Head of caudate nucleus (tissue), 42 donors: ENCODE results near the gene EIF2B5.

Experiments
- DNase-seq, 42 donors: peaks; one replicate each; pipeline versions ENCODE4 v3.0.0 to v3.0.0-alpha.2; 2020 to 2021; ENCODE audit warnings: mixed read lengths in 7 of 42
- intact Hi-C: fragments of 100-400 bp; cut with DNase I; formaldehyde crosslinking; loops from one replicate; pipeline ENCODE4 v1.15.0; 2022

EIF2B5 gene

DNA sequence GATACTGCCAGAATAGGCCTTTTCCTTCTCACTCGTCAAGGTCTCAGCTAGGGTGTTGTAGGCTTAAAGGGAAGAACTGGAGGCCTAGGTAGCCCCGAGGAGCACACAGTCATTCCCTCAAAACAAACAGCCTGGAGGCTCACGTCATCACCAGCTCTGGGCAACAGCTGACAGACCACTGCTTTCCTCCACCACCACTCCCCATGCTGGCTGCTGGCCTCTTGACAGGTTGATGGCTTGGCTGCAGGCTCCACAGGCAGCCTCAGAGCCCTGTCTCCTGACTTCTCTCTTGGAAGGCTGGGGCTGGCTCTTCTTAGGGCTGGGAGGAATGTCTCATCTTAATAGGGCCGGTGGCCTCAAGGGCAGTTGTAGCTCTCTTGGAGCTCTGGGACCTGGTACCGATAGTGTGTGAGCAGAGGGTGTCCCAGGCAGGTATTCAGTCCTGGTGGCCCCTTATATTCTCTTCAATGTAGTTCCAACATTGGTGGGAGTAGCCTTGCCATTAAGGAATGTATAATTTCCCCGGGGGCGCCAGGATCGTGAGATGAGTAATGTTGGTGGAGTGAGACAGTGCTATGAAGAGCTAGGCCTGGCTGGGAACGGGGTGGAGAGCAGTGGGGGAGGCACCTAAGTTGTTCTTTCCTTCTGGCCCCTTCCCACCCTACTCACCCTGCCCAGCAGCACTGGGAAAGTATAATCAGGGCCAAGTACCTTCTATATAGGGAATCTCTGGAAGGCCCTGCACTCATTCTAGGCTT, 33.4 kb downstream of the EIF2B5 start:
- intact Hi-C loops, result no loop called here
- peak in 22 of 42 donors; percentile 16 to 73 (median 44) for DNase-seq

DNA sequence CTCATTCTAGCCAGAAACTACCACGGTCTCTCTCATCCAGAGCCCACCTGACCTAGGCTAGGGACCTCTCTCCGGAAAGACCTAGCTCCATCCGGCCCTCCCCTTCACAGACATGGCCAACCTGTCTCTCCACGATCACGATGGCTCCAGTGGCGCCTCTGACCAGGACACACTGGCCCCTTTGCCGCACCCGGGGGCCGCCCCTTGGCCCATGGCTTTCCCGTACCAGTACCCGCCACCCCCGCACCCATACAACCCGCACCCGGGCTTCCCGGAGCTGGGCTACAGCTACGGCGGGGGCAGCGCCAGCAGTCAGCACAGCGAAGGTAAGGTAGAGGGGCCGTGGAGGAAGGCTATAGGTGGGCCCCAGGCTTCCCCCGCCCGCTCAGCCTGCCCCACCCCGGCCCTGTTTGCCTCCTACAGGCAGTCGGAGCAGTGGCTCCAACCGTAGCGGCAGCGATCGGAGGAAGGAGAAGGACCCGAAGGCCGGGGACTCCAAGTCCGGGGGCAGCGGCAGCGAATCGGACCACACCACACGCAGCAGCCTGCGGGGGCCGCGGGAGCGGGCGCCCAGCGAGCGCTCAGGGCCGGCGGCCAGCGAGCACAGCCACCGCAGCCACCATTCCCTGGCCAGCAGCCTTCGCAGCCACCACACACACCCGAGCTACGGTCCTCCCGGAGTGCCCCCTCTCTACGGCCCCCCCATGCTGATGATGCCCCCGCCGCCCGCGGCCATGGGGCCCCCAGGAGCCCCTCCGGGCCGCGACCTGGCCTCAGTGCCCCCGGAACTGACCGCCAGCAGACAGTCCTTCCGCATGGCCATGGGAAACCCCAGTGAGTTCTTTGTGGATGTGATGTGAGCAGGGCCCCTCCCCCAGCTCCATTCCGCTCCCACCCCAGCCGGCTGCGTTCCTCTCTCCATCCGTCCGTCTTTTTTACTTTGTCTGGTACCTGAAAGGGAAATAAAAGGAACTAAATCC, 35.0 kb downstream of the EIF2B5 start:
- DNase-seq, result no peak
- intact Hi-C loops, result loop anchor here (5.0 kb wide), 1 partner anchor 33 kb away; the partner anchor contains the start of gene EIF2B5

DNA sequence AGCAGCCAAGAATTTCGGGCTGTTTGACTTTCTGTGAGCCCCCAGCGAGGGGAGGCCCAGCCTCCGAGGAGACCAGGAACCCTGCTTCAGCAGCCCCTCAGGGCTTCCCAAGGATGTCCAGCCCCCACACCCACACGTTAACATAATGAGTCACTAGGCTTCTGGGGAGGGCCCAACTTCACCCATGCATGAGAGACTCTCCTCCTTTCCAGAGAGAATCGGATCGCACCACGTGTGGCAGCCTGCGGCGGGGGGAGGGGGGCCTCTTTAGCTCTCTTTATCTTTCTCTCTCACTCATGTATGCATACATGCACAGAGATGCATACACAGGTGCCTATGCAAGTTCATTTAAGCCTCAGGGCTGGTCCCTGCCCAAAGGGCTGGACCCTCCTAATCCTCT, 36.4 kb downstream of the EIF2B5 start:
- intact Hi-C loops, result loop anchor here (5.0 kb wide), 1 partner anchor 34 kb away; the partner anchor contains the start of gene EIF2B5
- peak in 1 of 42 donors; percentile 44 for DNase-seq

DNA sequence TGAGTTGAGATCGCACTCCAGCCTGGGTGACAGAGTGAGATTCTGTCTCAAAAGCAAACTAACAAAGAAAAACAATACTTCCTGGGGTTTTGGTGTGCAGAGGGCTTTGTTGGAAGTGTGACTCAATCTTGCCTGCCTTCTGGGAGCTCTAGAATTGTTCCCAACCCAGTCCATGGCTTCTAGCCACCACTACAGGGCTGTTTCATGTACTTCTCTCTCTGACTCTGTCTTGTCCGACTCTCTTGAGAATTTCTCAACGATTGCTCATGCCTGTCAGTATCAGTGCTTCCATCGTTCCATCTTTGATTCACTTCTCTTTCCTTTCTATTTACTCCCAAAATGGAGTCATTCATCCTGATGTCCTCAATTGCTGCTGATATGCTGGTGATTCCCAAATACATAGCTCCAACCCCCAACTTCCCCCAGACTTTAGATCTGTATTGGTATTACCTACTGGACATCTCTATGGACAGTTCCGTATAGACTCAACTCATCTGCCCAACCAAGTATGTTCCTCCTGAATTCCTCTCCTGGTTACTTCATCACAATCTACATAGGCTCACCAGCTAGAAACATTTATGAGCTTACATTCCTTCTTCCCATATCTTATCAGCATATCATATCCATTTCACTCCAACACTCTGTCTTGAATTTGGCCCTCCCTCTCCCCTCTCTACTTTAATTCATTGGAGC, 37.7 kb downstream of the EIF2B5 start:
- intact Hi-C loops, result loop anchor here (5.0 kb wide), 1 partner anchor 36 kb away; the partner anchor contains the start of gene EIF2B5
- DNase-seq, result no peak

DNA sequence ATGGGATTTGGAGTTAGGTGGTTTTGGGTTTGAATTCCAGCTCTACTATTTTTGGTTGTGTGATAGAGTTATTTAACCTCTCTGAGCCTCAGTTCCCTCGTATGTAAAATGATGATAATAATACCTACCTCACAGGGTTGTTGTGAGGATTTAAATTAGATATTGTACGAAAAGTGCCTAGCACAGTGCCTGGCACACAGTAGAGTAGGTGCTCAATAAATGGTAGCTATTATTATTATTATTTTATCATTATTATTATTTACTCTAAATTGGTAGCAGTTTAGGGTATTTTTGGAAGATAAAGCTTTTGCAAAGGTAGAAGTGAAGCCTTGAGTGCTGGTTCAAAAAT, 38.2 kb downstream of the EIF2B5 start:
- intact Hi-C loops, result loop anchor here (5.0 kb wide), 1 partner anchor 36 kb away; the partner anchor contains the start of gene EIF2B5
- no peak for DNase-seq

DNA sequence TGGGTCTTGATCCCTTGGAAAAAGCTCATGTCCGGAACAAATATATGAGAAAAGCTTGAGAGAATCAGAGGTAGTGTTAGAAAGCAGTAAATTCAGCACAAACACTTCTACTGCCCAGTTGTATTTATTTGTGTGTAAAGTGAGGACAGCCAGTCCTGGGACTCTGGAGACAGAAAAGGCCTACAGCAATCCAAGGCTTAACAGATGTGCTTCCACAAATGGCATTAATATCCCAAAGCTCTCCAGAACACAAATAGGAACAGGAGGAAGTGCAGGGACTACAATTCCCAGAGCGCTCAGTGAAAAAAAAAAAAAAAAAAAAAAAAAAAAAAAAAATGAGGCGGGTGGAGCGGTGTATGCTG, 39.1 kb downstream of the EIF2B5 start:
- no peak for DNase-seq
- intact Hi-C loops, result loop anchor here (5.0 kb wide), 1 partner anchor 37 kb away; the partner anchor contains the start of gene EIF2B5

DNA sequence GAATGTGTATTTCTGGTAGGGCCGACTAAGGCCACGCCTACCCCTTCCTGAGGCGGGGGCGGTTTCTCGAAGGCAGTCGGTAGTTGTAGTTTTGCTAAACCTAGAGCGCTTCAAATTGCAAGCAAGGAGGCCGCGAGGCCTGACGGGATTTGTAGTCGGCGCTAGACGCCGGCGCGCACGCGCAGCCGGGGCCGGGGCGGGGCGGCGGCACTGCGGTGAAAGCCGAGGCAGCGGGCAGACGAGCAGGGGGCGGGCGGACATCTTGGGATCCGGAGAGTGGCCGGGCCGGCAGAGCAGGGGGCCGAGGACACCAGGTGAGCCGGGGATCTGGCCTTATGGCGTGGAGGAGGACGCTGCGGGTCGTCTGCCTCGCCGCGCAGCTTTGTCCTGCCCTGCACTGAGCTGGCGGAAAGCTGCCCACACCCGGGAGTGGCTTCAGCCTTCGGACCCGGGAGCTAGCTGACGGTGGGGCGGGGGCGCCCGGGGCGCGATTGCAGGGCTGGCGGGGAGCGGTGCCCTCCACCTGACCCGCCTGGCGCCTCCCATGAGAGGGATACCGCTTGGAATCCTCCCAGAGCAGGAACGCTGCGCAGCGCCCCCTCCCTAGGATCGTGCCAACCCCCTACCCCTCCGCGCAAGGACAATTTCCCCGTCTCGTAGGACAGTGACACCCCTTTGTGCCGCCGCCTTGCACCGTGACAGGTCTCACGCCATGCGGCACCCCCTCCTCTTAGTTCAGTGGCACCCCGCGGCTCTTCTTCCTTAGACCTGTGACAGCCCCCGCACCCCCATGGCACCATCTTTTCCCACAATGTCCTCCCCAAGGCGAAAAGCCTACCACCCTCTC, 39.7 kb downstream of the EIF2B5 start, which contains the start of gene AP2M1:
TSS of gene AP2M1 (plus strand) at position 210 of the 847 bp plus-strand sequence. CDS start 2,139 bp downstream, outside the sequence.
- intact Hi-C loops, result loop anchor here (5.0 kb wide), 1 partner anchor 38 kb away; the partner anchor contains the start of gene EIF2B5

DNA sequence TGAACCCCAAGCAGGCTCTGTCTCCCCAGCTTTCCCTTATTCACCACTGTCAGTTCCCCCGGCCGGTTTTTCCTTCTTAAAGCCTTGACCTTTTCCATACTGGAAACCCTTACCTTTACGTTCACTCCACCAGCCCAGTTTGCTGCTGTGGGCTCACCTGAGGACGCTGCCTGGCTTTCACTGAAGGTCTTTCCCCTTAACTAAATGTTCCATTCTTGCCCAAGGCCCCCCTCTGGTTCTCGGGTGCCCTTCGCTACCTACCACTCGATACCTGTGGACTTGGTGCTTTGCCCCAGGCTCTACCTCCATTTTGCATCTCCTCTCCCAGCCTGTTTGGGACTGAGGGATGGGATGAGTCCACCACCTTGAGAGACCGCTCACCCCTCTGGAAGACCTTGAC, 40.3 kb downstream of the EIF2B5 start:
- DNase-seq, result no peak

More for the DNA sequence above, 39.7 kb downstream of the EIF2B5 start, which contains the start of gene AP2M1:
- DNase-seq, result peak; percentile 97 to 100 (median 99)

DNA sequence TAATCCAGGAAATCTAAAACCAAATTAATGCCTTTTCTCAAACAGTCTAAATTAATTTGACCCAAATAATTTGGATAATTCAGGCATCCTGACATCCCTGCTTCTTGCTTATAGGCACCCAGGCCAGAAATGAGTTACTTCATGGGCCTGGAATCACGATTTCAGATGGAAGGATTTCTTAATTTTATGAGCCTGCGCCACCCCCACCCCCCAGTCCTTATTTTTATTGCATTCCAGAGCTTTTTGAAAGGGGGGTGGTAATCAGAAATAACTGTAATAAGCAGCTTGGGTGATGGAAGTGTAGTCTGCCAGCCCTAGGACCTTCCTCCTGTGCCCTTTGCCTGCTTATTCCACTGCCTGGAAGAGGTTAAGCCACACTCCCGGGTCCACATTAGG, 40.8 kb downstream of the EIF2B5 start:
- intact Hi-C loops, result no loop called here
- no peak for DNase-seq

More for the DNA sequence above, 40.3 kb downstream of the EIF2B5 start:
- intact Hi-C loops, result no loop called here

DNA sequence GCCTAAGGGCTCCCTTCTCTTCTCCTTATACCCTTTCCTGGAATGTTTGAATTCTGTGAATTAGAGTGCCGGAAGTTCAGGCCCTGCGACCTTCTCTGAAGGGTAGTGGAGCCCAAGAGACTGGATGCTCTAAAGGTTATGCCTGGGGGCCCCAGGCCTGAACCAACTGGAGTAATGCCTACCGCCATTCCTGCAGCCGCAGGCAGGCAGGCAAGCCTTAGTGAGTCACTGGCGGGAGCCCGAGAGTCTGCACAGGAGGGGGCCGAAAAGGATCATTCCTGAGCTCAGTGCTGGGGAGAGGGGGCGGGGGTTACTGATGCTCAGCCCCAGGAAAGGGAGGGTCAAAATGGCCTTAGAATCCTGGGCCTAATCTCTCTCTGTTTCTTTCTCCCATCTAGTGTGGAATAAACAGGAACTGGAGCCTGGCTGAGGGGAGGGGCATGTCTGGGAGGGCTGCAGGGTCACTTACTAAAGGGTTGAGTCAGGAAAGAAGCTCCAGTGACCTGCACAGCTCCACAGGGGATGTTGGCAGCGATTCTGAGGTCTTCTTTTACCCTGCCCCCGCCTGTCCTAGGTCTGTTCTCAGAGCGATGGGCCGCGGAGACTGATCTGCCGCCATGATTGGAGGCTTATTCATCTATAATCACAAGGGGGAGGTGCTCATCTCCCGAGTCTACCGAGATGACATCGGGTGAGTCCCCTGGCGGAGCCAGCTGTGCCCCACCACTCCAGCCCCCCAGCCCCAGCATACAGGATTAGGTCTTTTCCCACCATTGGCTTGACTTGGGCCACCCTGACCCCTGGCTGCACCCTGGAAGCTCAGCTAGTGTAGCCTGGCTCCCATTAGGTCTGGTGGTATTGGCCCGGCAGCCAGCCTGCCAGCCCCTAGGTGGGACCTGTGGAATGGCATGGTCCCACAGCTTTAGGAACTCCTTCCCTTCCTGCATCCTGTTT, 41.5 kb downstream of the EIF2B5 start:
- peak in 40 of 42 donors; percentile 30 to 86 (median 57) for DNase-seq
- intact Hi-C loops, result no loop called here

DNA sequence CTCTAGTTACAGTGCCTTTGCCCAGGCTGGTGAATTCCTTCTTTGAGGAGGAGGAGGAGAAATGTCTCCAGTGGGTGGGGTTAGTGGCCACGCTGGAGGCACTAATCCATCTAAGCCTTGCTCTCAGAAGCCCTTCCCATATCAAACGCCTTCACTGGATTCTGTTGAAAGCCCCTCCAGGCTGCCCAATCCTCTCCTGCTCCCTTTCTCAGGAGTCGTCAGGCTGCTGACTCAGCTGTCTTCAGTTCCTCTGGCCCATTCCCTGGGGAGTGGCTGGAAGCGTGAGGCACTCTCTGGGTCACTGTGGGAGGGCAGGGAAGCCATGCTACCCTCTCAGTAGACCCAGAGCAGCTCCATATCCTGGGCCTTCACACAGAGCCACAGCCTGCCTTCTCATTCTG, 42.2 kb downstream of the EIF2B5 start:
- no peak for DNase-seq
- intact Hi-C loops, result no loop called here

DNA sequence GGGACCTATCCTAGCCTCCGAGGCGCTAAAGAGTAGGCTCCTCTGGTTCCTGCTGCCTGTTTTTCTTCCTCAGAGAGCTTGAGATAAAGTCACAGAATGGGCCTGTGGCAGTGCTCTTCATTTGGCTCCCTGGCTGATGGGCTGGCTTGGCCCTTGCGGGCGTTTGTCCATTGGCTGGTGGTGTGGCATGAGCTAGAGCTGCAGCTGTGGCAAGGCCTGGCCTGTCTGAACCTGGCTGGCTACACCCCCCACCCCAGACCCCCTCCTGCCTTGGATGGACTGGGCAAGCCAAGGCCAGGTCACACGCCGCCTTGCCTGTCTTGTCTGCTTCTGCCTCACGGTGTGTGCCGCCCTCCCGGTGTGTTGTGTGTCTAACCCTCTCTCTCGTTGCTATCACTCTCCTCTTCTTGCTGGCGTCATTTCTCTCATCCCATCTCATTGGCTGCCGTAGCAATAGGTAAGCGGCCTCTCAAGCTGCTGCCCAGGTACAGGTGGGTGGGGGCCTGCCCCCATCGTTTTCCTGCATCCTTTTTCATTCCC, 42.7 kb downstream of the EIF2B5 start:
- intact Hi-C loops, result no loop called here
- DNase-seq, result no peak

DNA sequence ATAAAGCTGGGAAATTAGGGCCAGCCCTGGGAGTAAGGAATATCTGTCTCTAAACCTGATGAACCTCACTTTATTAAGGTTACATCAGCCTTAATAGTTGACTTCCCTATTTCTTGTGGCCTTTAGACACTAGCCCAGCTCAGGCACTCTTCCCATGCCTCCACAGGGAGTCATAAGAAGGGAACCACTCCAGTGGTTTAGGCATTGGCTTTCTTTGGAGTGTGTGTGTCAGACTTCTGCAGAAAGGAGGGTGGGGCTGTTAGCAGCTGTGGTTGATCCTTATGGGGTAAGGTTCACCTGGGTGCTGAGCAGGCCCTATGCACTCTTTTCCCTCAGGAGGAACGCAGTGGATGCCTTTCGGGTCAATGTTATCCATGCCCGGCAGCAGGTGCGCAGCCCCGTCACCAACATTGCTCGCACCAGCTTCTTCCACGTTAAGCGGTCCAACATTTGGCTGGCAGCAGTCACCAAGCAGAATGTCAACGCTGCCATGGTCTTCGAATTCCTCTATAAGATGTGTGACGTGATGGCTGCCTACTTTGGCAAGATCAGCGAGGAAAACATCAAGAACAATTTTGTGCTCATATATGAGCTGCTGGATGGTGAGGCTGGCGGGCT, 43.5 kb downstream of the EIF2B5 start:
- DNase-seq, result no peak
- intact Hi-C loops, result no loop called here

DNA sequence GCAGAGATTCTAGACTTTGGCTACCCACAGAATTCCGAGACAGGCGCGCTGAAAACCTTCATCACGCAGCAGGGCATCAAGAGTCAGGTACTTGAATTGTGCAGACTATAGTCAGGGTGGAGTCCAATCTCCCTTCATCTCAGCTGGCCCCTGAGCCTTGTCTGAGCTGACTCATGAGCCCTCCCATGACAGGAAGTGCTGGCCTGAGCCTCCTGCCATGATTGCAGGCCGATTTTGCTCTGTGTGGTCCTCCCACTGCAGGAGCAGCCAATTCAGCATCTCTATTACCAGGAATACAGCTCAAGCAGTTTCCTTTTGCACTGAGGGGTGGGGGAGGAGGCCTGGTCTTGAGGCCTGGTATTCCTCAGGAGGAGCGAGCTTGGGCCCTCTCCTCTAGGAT, 45.0 kb downstream of the EIF2B5 start:
- intact Hi-C loops, result no loop called here
- no peak for DNase-seq

DNA sequence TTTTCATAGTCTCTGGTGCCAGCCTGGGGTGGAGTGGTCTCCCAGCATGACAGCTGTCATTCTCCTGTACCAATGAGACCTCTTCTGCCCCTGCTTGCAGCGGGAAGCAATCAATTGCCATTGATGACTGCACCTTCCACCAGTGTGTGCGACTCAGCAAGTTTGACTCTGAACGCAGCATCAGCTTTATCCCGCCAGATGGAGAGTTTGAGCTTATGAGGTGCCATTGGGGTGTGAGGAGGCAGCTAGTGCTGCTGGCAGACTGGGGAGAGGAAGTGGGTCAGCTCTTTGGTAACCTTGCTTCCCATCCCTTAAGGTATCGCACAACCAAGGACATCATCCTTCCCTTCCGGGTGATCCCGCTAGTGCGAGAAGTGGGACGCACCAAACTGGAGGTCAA, 46.4 kb downstream of the EIF2B5 start:
- intact Hi-C loops, result no loop called here
- DNase-seq, result no peak

DNA sequence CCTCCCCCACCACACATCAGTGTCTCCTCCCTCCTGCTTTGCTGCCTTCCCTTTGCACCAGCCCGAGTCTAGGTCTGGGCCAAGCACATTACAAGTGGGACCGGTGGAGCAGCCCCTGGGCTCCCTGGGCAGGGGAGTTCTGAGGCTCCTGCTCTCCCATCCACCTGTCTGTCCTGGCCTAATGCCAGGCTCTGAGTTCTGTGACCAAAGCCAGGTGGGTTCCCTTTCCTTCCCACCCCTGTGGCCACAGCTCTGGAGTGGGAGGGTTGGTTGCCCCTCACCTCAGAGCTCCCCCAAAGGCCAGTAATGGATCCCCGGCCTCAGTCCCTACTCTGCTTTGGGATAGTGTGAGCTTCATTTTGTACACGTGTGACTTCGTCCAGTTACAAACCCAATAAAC, 48.5 kb downstream of the EIF2B5 start:
- intact Hi-C loops, result no loop called here
- DNase-seq, result no peak
